ENCODE measurements around the gene RNF144B.
"Not testable (repeated sequence)": the region's sequence is repeated elsewhere in the genome, so short reads cannot be mapped to it uniquely, and the experiment has no call there.

RNF144B gene

GRCh38 chr6:18347866-18348265 lies 39.3 kb upstream of the RNF144B start:
- TF ChIP-seq CTCF (IDR thresholded peaks at IDR 0.05; ENCODE audit: borderline replicate concordance, control extremely low read depth, extremely low read depth, insufficient read depth, missing control alignments), result no peak
- in situ Hi-C loops (cut with MboI; ENCODE audit: low sequenced_read_pairs, unreplicated experiment), result no loop called here
- DNase-seq (ENCODE audit: low spot score), result no peak

- in situ Hi-C loops (cut with MboI; ENCODE audit: low sequenced_read_pairs, unreplicated experiment), result no loop called here
- DNase-seq (ENCODE audit: low spot score), result no peak
- TF ChIP-seq CTCF (IDR thresholded peaks at IDR 0.05; ENCODE audit: borderline replicate concordance, control extremely low read depth, extremely low read depth, insufficient read depth, missing control alignments), result no peak
These were observed 37.8 kb upstream of the RNF144B start for GRCh38 chr6:18349386-18349785.

GRCh38 chr6:18350271-18350670 lies 36.9 kb upstream of the RNF144B start:
- in situ Hi-C loops (cut with MboI; ENCODE audit: low sequenced_read_pairs, unreplicated experiment), result no loop called here
- no peak for TF ChIP-seq CTCF (IDR thresholded peaks at IDR 0.05; ENCODE audit: borderline replicate concordance, control extremely low read depth, extremely low read depth, insufficient read depth, missing control alignments)
- DNase-seq (ENCODE audit: low spot score), result no peak

GRCh38 chr6:18350712-18351111 lies 36.4 kb upstream of the RNF144B start:
- no peak for DNase-seq (ENCODE audit: low spot score)
- in situ Hi-C loops (cut with MboI; ENCODE audit: low sequenced_read_pairs, unreplicated experiment), result no loop called here
- no peak for TF ChIP-seq CTCF (IDR thresholded peaks at IDR 0.05; ENCODE audit: borderline replicate concordance, control extremely low read depth, extremely low read depth, insufficient read depth, missing control alignments)

GRCh38 chr6:18352001-18352400 lies 35.1 kb upstream of the RNF144B start:
- no peak for DNase-seq (ENCODE audit: low spot score)
- TF ChIP-seq CTCF (IDR thresholded peaks at IDR 0.05; ENCODE audit: borderline replicate concordance, control extremely low read depth, extremely low read depth, insufficient read depth, missing control alignments), result no peak
- in situ Hi-C loops (cut with MboI; ENCODE audit: low sequenced_read_pairs, unreplicated experiment), result no loop called here

- no peak for DNase-seq (ENCODE audit: low spot score)
- no peak for TF ChIP-seq CTCF (IDR thresholded peaks at IDR 0.05; ENCODE audit: borderline replicate concordance, control extremely low read depth, extremely low read depth, insufficient read depth, missing control alignments)
- in situ Hi-C loops (cut with MboI; ENCODE audit: low sequenced_read_pairs, unreplicated experiment), result no loop called here
These were observed 34.3 kb upstream of the RNF144B start for GRCh38 chr6:18352842-18353241.

- DNase-seq (ENCODE audit: low spot score), result no peak
- in situ Hi-C loops (cut with MboI; ENCODE audit: low sequenced_read_pairs, unreplicated experiment), result no loop called here
These were observed 33.9 kb upstream of the RNF144B start for GRCh38 chr6:18353251-18353650.

GRCh38 chr6:18357546-18357945 lies 29.6 kb upstream of the RNF144B start:
- DNase-seq (ENCODE audit: low spot score); in situ Hi-C loops (cut with MboI; ENCODE audit: low sequenced_read_pairs, unreplicated experiment): not testable (repeated sequence)

More at GRCh38 chr6:18353251-18353650, 33.9 kb upstream of the RNF144B start:
- TF ChIP-seq CTCF (IDR thresholded peaks at IDR 0.05; ENCODE audit: borderline replicate concordance, control extremely low read depth, extremely low read depth, insufficient read depth, missing control alignments), result no peak
